Tibial nerve (tissue), 4 donors: Measurements from ENCODE around the gene GJB2.
"Not testable (repeated sequence)": the region's sequence is repeated elsewhere in the genome, so short reads cannot be mapped to it uniquely, and the experiment has no call there.

Experiments used
- CTCF ChIP-seq, 5 experiments: fragments of 200-600 bp in 3 of 5; fragments of 450-650 bp in 2 of 5; sonication (generic) in 3 of 5; IDR thresholded peaks; one replicate each; pipeline ENCODE4 v1.5.1; 2016 to 2019; ENCODE audit warnings: antibody characterized with exemption in 5 of 5, mild to moderate bottlenecking in 3 of 5, moderate library complexity in 2 of 5
- EP300 ChIP-seq, 2 donors: sonication (generic); formaldehyde crosslinking; IDR thresholded peaks; one replicate each; pipeline ENCODE4 v1.6.1; 2017; ENCODE audit warnings: antibody characterized with exemption in 2 of 2, mild to moderate bottlenecking in 1 of 2
- POLR2A ChIP-seq, 2 donors: fragments of 450-650 bp; IDR thresholded peaks; one replicate each; pipeline ENCODE4 v1.6.1; 2017; ENCODE audit warnings: antibody characterized with exemption in 2 of 2, mild to moderate bottlenecking in 2 of 2, moderate library complexity in 2 of 2

GRCh38 chr13:20153290-20153689 lies 39.4 kb downstream of the GJB2 start:
- not testable (repeated sequence) for TF ChIP-seq EP300, POLR2A, CTCF (IDR thresholded peaks at IDR 0.05)
